Astrocyte (in vitro differentiated cells and primary cell): ENCODE measurements around the gene CA6.

Source experiments
- EZH2 ChIP-seq: IDR thresholded peaks from 2 replicates; pipeline ENCODE4 v1.6.1; 2012; ENCODE audit warnings: mild to moderate bottlenecking, low read length, inconsistent platforms; ENCODE audit not compliant: insufficient read depth
- TF ChIP-seq, protein P1 (sequence below): IDR thresholded peaks from 2 replicates; pipeline ENCODE4 v1.5.1; 2011; ENCODE audit warnings: low read depth, mild to moderate bottlenecking, inconsistent platforms, low read length, moderate library complexity; ENCODE audit not compliant: insufficient read depth

DNA sequence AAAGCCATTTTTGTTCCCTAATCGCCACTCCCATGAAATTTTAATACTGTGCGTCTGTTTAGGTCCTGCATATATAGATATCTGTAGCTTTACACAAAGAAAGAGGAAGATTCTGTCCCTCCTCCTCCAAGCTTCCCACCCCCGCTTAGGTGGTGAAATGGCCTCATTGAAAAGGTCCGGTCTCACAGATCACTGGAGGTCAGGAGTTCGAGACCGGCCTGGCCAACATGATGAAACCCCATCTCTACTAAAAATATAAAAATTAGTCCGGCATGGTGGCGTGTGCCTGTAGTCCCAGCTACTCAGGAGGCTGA, 59.7 kb downstream of the CA6 start:
- TF ChIP-seq, protein P1, sequence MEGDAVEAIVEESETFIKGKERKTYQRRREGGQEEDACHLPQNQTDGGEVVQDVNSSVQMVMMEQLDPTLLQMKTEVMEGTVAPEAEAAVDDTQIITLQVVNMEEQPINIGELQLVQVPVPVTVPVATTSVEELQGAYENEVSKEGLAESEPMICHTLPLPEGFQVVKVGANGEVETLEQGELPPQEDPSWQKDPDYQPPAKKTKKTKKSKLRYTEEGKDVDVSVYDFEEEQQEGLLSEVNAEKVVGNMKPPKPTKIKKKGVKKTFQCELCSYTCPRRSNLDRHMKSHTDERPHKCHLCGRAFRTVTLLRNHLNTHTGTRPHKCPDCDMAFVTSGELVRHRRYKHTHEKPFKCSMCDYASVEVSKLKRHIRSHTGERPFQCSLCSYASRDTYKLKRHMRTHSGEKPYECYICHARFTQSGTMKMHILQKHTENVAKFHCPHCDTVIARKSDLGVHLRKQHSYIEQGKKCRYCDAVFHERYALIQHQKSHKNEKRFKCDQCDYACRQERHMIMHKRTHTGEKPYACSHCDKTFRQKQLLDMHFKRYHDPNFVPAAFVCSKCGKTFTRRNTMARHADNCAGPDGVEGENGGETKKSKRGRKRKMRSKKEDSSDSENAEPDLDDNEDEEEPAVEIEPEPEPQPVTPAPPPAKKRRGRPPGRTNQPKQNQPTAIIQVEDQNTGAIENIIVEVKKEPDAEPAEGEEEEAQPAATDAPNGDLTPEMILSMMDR = no peak
- TF ChIP-seq EZH2 = no peak
